HUES64 (cell line): ENCODE results near the gene PPP2R5B.
A peak's percentile ranks its signal among the peaks of the same experiment; 100 is the strongest.

ENCODE experiments used
- H3K27ac ChIP-seq: 2 replicates; pipeline ENCODE4 v1.7.0; 2013; ENCODE audit warnings: low read depth, low read length, inconsistent platforms
- H3K27me3 ChIP-seq: 2 replicates; pipeline ENCODE4 v1.6.1; 2013; ENCODE audit warnings: mild to moderate bottlenecking, low read length; ENCODE audit not compliant: insufficient read depth
- H3K36me3 ChIP-seq: 2 replicates; pipeline ENCODE4 v1.6.1; 2013; ENCODE audit warnings: mild to moderate bottlenecking, low read length; ENCODE audit not compliant: insufficient read depth
- H3K4me1 ChIP-seq: 2 replicates; pipeline ENCODE4 v1.6.1; 2013; ENCODE audit warnings: mild to moderate bottlenecking, low read length, moderate library complexity; ENCODE audit not compliant: insufficient read depth
- H3K4me3 ChIP-seq: 2 replicates; pipeline ENCODE4 v1.5.1; 2013; ENCODE audit warnings: mild to moderate bottlenecking, low read length, moderate library complexity
- H3K9ac ChIP-seq: 2 replicates; pipeline ENCODE4 v1.6.1; 2013; ENCODE audit warnings: mild to moderate bottlenecking, low read depth, low read length
- H3K9me3 ChIP-seq: 2 replicates; pipeline ENCODE4 v1.6.1; 2013; ENCODE audit warnings: low read depth, low read length; ENCODE audit not compliant: insufficient read depth
- WGBS: fragments of 150-250, 120-280 bp; methylation state at CpG from one replicate; pipeline ENCODE4 v1.1.7; 2013; ENCODE audit warnings: missing lambda C conversion rate; 5-methylcytosine and 5-hydroxymethylcytosine counted together

PPP2R5B gene

DNA sequence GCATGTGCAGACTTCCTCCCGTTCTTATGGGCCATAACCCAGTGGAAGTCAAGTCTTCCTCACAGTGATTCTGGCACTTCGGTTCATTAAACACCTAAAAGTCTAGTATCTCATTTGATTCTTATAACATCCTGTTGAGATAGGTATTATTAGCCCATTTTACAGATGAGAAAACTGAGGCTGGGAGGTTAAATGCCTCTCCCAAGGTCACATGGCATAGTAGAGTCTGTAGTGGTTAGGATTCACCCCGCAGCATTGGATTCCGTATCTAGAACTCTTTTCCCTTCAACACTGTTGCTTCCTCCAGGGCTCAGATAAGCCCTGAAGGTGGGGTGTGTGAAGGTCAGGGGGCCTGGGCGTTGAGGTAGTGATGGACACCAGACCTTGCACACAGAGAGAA lies 7.8 kb downstream of the PPP2R5B start:
- H3K36me3 ChIP-seq = peaks cover 4% of the 10 kb centered on the region; the same call in 1 of the 2 replicates

DNA sequence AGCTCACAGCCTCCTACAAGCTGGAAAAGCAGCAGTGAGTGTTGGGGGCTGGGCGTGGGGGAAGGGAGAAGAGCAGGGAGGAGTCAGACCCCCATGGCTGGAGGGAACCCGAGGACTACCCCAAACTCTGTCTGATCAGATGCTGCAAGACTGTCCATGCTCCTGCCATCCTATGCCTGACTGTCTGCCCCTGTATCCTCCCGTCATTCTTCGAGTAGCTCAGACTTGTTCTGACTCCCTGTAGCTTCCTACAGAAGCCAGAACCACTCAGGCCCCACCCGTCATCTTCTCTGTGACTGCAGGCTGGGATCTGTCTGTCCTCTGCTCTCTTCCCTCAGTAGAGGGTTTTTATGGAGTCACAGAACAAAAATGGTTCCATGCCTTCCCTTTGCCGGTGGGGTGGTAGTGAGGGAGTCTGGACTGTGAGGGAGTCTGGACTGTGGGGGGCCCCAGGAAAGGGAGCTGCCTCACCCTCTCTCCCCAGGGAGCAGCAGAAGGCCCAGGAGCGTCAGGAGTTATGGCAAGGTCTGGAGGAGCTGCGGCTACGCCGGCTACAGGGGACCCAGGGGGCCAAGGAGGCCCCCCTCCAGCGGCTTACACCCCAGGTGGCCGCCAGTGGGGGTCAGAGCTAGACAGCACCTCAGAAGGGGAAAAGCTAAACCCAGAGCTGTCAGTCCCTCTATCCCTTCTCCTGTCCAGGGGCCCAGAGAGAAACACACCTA lies 8.9 kb downstream of the PPP2R5B start:
- Histone ChIP-seq H3K27ac (no peak overlapping the region), H3K4me1 (peaks cover 13% of the 10 kb centered on the region), H3K27me3 (no peaks in the 10 kb centered on the region), H3K9ac (no peak overlapping the region), H3K4me3 (no peak overlapping the region), H3K9me3 (no peaks in the 10 kb centered on the region), H3K36me3 (peaks cover 4% of the 10 kb centered on the region; the same call in 1 of the 2 replicates)
- 89% methylated on average over 12 of the region's 12 CpGs for WGBS

More for the DNA sequence above, 7.8 kb downstream of the PPP2R5B start:
- Histone ChIP-seq H3K4me3 (no peak overlapping the region), H3K9me3 (no peaks in the 10 kb centered on the region), H3K9ac (no peak overlapping the region), H3K27me3 (no peaks in the 10 kb centered on the region), H3K4me1 (peaks cover 13% of the 10 kb centered on the region), H3K27ac (no peak overlapping the region)
- WGBS = 98% methylated on average over 3 of the region's 5 CpGs

DNA sequence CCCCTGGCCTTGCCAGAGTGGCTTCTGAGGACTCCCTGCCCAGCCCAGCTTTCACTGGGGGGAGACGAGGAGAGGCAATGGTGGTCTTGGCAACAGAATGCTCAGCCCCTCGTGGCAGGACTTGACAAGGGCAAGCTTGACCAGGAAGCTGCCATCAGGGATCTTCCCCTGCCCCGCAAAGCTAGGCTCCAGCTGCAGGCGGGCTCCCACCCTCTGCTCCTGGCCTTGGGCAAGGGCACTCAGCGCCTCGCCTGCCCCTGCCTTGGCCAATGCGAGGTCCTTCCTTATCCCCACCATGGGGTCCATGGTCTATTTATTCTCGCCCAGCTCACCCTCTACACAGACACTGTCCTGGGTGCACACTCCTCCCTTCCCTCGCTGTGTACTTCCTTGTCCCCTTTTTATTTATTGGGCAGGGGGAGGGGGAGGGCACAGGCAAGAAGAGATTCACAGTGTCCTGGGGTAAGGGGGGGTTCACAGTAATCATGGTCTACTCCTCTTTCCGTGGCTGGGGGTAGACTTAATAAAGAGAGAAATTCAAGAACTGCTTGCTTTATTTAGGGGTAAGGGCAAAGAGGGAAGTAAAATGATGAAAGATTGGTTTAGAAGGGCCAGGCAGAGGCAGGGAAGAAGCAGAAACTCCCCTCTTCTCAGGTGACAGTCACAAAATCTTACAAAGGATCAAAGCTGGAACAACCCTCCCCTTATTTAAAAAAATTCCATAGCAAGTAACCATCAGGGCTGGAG lies 9.6 kb downstream of the PPP2R5B start:
- Histone ChIP-seq H3K9me3 (no peaks in the 10 kb centered on the region), H3K27ac (no peak overlapping the region), H3K4me1 (peaks cover 13% of the 10 kb centered on the region), H3K36me3 (peaks cover 4% of the 10 kb centered on the region; the same call in 1 of the 2 replicates), H3K4me3 (no peak overlapping the region), H3K27me3 (no peaks in the 10 kb centered on the region), H3K9ac (no peak overlapping the region)
- WGBS = 87% methylated on average over 9 of the region's 10 CpGs

DNA sequence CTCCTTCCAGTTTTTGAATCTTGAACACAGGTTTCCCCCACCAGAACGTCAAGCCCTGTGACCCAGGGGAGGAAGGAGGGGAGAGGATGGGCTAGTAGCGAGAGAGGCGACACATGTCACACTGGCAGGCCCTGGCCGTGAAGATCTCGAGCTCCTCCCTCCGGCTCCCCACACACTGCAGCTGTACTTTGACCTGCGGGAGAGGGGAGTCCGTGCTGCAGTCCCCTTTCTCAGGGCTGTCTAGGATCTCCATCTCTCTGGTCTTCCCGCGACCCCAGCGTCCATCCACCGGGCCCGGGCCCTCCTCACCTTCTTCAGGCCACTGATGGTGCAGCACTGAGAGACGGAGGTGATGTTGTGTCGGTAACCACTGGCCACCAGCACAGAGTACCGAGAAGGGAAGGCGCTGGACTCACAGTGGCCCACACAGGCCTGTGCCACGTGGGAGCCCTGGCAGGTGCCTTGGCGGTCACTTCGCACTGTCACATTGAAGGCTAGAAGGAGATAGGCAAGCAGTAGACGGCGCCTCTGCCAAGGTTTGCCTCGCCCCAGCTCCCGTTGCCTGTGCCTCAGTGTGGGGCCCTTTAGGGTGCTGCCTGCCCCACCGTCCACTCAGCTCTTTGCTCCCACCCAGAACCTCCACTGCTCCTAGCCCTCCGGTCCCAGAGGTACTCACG lies 10.3 kb downstream of the PPP2R5B start:
- Histone ChIP-seq H3K4me3 (no peak overlapping the region), H3K4me1 (peaks cover 13% of the 10 kb centered on the region), H3K27me3 (no peaks in the 10 kb centered on the region), H3K9ac (no peak overlapping the region), H3K9me3 (no peaks in the 10 kb centered on the region), H3K36me3 (peaks cover 4% of the 10 kb centered on the region; the same call in 1 of the 2 replicates), H3K27ac (no peak overlapping the region)
- WGBS = 85% methylated on average over 27 of the region's 27 CpGs

DNA sequence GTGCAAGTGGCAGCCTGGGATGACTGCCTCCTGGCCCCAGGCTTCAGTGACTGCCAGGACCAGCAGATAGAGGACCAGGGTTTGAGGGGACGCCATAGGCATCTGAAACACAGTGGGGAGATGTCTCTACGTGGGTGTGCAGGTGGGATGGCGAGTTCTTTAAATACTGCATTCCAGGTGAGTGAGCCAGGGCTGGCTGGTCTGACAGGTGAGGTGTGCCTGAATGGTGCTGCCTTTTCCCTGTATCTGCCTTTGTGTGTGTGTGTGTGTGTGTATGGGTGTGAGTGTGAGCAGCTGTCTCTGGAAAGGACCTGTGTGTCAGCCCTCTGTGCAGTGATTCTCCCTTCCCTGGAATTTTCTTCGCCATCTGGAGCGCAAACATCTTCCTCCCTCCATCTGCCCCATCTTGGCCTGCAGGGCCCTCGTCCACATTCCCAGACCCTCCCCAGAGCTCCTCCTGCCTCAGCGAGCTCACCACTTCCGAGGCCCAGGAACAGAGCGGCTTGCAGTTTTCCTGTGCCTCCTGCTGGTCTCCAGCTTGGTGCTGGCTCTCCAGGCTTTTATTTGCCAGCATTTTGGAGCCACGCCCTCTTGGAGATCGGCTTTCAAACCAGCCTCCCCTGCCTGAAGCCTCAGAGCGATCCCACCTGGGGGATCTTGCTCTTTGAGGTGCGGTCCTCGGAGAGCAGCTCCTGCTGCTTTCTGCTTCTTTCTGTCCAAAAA lies 11.0 kb downstream of the PPP2R5B start, which contains the start of gene GPHA2:
Gene GPHA2 (minus strand): TSS at position 535 of the 723 bp plus-strand sequence. CDS start 433 bp downstream, at position 102.
- Histone ChIP-seq H3K9ac (no peak within 1 kb of the TSS), H3K4me3 (0 out of 2 replicates have a peak within 1 kb of the TSS, but pooled peaks have one; percentile 15), H3K27ac (no peak within 1 kb of the TSS), H3K4me1 (peaks cover 13% of the 10 kb centered on the region), H3K36me3 (peaks cover 4% of the 10 kb centered on the region; the same call in 1 of the 2 replicates), H3K27me3 (no peaks in the 10 kb centered on the region), H3K9me3 (no peaks in the 10 kb centered on the region)
- 34% methylated on average over 14 of the region's 14 CpGs for WGBS

DNA sequence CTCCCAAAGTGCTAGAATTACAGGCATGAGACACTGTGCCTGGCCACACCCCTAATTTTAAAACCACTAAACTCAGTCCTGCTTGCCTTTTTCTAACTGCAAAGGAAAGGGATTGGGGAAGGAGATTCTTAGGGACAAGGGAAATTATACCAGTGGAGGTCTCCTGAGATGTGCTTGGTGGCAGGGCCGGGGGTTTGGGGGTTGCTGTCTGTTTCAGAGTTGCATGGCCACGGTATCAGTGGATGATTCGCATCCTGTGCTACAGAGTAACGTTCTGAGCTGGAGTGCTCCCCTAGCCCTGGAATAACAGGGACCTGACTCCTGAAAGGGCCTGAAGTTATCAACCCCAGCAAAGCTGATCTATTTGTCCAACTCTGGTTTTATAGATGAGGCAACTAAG lies 12.1 kb downstream of the PPP2R5B start:
- 82% methylated on average over 4 of the region's 4 CpGs for WGBS

DNA sequence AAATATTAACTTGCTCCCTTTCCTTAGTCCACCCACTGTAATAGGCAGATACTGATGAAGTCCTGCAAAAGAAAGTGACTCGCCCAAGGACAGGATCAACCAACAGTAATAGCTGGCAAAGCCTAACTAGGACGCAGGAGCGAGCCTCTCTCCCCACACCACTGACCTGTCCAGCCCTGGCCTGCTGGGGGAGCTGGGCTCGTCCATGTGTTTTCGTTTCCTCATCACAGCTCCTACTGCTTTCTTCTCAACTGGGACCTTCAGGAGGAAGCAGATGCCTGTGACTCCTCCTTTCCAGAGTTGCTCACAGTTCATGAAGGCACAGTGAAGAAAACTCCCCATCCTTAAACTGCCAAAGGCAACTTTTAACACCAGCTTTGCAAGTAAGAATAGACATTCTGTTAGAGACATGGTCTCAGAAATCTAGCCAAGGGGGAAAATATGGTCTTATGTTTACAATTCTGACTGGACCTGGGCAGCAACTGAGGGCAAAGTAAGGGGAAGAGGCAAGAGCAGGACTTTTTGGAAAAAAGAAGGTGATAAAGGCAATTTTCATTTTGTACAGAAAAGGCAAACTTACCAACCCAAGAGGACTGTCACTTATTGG lies 22.8 kb downstream of the PPP2R5B start:
- Histone ChIP-seq H3K9ac (no peak overlapping the region), H3K27ac (no peak overlapping the region), H3K27me3 (no peaks in the 10 kb centered on the region), H3K4me3 (no peak overlapping the region), H3K36me3 (no peaks in the 10 kb centered on the region), H3K9me3 (no peaks in the 10 kb centered on the region), H3K4me1 (no peaks in the 10 kb centered on the region)
- 79% methylated on average over 5 of the region's 5 CpGs for WGBS

More for the DNA sequence above, 12.1 kb downstream of the PPP2R5B start:
- H3K4me1 ChIP-seq = peaks cover 13% of the 10 kb centered on the region
- H3K36me3 ChIP-seq = no peaks in the 10 kb centered on the region
- H3K27me3 ChIP-seq = no peaks in the 10 kb centered on the region
- no peaks in the 10 kb centered on the region for H3K9me3 ChIP-seq
- H3K27ac ChIP-seq = no peak overlapping the region
- no peak overlapping the region for H3K9ac ChIP-seq
- H3K4me3 ChIP-seq = no peak overlapping the region

DNA sequence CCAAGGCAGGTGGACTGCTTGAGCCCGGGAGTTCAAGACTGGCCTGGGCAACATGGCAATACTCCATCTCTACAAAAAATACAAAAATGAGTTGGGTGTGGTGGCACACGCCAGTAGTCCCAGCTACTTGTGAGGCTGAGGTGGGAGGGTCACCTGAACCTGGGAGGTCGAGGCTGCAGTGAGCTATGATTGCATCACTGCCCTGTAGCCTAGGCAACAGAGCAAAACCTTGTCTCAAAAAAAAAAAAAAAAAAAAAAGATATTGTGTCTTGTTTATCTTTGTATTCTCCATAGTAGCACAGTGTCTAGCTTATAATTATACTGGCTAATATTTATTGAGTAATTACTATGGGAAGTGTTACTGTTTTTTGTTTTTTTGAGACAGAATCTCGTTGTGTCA lies 27.0 kb downstream of the PPP2R5B start:
- WGBS = 79% methylated on average over 4 of the region's 4 CpGs
- no peak overlapping the region for H3K4me3 ChIP-seq
- H3K9ac ChIP-seq = no peak overlapping the region
- no peaks in the 10 kb centered on the region for H3K27me3 ChIP-seq
- H3K4me1 ChIP-seq = no peaks in the 10 kb centered on the region
- H3K9me3 ChIP-seq = no peaks in the 10 kb centered on the region
- H3K27ac ChIP-seq = no peak overlapping the region
- no peaks in the 10 kb centered on the region for H3K36me3 ChIP-seq

DNA sequence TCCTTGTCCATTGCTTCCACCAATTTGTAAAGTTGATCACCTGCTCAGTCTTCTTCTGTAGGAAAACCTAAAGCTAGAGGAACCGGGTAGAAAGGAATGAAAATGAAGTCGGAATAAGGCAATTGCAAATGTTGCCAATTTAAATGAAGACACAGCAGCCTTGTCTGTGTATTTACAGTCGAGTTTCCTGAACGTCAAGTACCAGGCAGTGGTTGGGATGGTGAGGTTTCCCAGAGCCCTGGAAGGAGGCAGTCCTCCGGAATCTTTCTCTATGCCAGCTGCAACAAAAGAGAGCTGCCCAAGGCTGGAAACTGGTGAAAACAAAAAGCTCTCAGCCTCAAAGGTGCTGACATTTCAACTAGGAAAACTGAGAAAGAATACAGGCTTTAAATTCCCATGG lies 29.7 kb downstream of the PPP2R5B start:
- no peak overlapping the region for H3K4me3 ChIP-seq
- H3K9ac ChIP-seq = no peak overlapping the region
- no peak overlapping the region for H3K27ac ChIP-seq
- H3K36me3 ChIP-seq = no peaks in the 10 kb centered on the region
- 69% methylated on average over 5 of the region's 5 CpGs for WGBS
- H3K27me3 ChIP-seq = no peaks in the 10 kb centered on the region
- H3K9me3 ChIP-seq = no peaks in the 10 kb centered on the region
- no peaks in the 10 kb centered on the region for H3K4me1 ChIP-seq

DNA sequence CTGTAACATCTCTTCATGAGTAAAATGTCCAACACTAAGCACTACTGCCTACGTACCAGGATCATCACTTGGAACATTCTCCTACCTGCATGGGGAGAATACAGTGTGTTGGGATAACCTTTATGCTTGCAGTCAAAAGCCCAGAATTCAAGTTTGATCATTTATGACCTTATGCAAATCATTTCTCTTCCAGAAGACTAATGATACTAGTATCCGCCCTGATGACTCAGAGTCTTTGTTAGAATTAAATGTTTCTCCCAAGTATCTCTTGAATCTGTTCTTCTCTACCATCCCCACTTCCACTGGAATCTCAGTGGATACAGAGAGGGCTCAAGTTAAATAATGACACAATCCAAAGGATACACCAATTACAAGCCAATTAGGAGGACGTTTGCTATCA lies 35.0 kb downstream of the PPP2R5B start:
- Histone ChIP-seq H3K4me1 (no peaks in the 10 kb centered on the region), H3K27ac (no peak overlapping the region), H3K9ac (no peak overlapping the region), H3K27me3 (no peaks in the 10 kb centered on the region), H3K4me3 (no peak overlapping the region), H3K36me3 (no peaks in the 10 kb centered on the region), H3K9me3 (no peaks in the 10 kb centered on the region)
- 78% methylated on average over 2 of the region's 3 CpGs for WGBS
